GM18505 (cell line): Measurements from ENCODE around the gene DPP3.
"Not testable (repeated sequence)": the region's sequence is repeated elsewhere in the genome, so short reads cannot be mapped to it uniquely, and the experiment has no call there.

ENCODE experiments used
- ATAC-seq: cut with Tn5 transposase; IDR thresholded peaks from one replicate; pipeline ENCODE4 v1.9.1; 2021; ENCODE audit not compliant: unreplicated experiment
- POLR2A ChIP-seq: IDR thresholded peaks from 4 replicates; pipeline ENCODE4 v1.6.1; 2011; ENCODE audit warnings: borderline replicate concordance; ENCODE audit not compliant: insufficient read depth, insufficient read length; ENCODE audit errors: extremely low read depth

The DPP3 gene

GRCh38 chr11:66510990-66511339, 30.7 kb downstream of the DPP3 start:
- TF ChIP-seq POLR2A: no peak
- ATAC-seq: no peak

DNA sequence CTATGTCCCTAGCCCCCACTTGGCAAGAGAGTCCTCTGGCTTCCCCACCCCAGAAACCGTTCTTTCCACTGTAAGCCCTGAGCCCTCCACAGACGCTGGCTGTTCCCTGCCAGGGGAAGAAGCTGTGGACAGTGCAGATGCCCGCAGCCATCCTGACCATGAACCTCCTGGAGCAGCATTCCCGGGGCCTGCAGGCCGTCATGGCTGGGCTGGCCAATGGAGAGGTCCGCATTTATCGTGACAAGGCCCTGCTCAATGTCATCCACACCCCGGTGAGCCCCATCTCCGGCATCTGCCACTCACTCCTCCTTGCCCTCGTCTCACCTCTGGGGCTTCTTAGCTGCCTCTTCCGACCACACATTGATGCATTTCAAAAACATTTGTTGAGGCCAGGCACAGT, 43.4 kb downstream of the DPP3 start:
- TF ChIP-seq POLR2A: no peak
- ATAC-seq: no peak

- no peak for TF ChIP-seq POLR2A
- no peak for ATAC-seq
These were observed 44.2 kb downstream of the DPP3 start for GRCh38 chr11:66524304-66525040.

DNA sequence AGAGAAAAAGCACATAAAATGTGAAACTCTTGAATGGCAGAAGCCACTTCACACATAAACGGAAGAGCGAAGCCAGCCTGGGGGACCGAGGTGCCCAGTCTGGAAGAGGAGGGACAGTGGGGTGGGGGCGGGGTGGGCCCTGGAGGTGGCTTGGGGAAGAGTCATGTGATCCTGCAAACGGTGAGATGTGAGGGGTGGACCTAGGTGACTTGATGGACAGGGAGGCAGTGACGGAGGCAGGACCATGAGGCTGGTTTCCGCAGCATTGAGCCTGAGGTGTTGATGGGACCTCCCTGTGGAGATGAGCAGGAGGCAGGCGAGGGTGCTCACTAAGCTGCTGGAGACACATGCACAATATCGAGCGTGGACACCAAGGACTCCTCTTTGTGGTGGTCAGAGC, 48.8 kb downstream of the DPP3 start:
- ATAC-seq: no peak
- TF ChIP-seq POLR2A: no peak

DNA sequence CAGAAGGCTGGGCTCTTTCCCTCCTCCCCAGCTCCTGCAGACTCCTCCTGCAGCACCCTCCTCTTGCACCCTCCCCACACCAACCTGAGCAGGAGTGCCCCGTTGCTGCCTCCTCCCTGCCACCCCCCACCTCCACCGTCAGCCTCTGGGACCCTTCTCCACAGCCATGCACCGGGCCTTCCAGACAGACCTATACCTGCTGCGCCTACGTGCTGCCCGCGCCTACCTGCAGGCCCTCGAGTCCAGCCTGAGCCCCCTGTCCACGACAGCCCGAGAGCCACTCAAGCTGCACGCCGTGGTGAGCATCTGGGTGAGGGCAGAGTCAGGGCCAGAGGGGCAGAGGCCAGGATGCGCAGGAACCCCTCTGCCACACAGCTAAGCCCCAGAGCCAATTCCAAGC, 49.4 kb downstream of the DPP3 start:
- TF ChIP-seq POLR2A: no peak

DNA sequence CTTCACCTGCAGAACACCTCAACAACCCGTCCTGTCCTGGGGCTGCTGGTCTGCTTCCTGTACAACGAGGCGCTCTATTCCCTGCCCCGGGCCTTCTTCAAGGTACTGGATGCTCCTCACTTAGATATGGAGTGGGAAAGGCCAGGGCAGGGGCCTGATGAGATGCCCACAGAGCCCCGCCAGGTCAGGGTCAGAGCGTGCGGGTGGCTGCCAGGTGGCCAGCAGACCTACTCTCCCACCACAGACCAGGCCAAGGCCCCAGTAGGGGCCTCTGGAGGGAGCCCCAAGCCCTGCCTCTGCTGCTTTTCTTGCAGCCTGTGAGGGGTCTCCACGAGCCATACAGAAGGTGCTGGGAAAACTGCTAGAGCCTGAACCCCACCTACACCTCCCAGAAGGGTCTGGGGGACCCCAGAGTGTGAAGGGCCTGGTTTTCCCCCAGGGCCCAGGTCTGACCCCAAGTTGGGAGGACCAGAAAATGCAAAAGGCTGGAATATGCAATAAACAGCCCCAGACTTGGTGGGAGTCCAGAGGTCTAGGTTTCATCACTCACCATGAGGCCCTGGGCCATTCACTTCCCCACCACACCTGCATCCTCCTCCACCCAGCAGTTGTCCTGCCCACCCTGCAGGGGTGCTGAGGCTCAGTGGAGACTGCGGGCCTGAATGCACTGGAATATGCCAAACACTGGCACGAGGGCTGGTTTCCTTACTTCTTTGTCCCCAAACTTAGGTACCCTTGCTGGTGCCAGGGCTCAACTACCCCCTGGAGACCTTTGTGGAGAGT, 50.9 kb downstream of the DPP3 start:
- no peak for TF ChIP-seq POLR2A
- ATAC-seq: no peak

More for the DNA sequence above, 49.4 kb downstream of the DPP3 start:
- no peak for ATAC-seq

GRCh38 chr11:66531841-66532240, 51.6 kb downstream of the DPP3 start:
- TF ChIP-seq POLR2A: no peak
- no peak for ATAC-seq

GRCh38 chr11:66532784-66533183, 52.5 kb downstream of the DPP3 start:
- TF ChIP-seq POLR2A: no peak
- ATAC-seq: no peak

DNA sequence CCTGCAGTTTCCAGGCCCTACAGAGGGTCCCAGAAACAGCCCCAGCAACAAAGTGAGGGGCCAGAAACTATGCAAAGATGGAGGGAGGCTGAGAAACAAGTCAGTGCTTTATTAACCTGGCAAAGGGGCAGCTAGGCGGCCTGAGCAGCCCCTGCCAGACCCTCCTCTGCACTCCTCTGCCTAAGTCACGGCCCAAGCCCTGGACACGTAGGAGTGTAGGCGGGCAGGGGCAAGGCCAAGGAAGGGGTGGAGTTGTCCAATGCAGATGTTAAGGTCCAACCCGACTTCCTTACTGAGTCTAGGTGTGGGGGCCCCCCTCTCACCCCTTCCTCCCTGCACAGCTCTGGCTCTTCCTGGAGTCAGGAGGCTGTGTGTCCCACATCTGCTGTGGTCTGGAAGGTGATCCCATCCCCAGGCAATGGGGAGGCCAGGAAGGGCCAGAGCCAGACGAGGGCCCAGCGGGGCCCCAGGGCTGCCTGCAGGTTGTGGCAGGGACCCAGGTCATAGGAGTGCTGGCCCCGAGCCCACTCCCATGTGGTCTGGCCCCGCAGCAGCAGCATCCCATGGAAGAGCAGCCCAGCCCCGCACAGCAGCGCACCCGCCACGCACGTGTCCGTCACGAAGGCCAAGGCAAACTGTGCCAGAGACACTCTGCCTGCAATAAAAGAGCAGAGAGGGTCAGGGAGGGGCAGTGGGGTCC, 59.1 kb downstream of the DPP3 start:
- no peak for TF ChIP-seq POLR2A
- no peak for ATAC-seq

DNA sequence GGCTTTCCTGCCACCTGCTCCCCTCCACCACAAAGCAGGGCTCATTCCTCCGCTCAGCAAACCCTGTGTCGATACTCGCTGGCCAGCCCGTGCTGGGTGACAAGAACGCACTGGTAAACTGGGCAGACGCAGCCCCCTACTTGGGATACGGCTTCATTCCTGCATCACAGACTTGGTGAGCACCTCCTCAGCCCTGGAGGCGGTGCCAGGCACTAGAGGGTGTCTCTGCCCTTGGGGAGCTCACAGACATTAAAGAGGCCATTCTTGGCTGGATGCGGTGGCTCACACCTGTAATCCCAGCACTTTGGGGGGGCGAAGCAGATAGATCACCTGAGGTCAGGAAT, 59.6 kb downstream of the DPP3 start:
- ATAC-seq: no peak
- TF ChIP-seq POLR2A: no peak

DNA sequence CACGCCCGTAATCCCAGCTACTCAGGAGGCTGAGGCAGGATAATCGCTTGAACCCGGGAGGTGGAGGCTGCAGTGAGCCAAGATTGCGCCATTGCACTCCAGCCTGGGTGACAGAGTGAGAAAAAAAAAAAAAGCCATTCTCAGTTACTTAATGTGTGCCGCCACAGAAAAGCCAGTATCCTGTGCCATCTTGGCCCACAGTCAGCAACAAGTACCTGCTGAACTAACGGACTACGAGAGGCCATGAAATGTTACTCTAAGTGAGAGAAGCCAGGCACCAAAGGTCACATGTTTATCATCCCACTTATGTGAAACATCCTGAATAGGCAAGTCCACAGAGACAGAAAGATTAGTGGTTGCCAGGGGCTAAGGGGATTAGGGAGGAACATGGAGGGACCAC, 60.4 kb downstream of the DPP3 start:
- ATAC-seq: not testable (repeated sequence)

GRCh38 chr11:66541892-66542291, 61.7 kb downstream of the DPP3 start:
- no peak for TF ChIP-seq POLR2A
- ATAC-seq: no peak

DNA sequence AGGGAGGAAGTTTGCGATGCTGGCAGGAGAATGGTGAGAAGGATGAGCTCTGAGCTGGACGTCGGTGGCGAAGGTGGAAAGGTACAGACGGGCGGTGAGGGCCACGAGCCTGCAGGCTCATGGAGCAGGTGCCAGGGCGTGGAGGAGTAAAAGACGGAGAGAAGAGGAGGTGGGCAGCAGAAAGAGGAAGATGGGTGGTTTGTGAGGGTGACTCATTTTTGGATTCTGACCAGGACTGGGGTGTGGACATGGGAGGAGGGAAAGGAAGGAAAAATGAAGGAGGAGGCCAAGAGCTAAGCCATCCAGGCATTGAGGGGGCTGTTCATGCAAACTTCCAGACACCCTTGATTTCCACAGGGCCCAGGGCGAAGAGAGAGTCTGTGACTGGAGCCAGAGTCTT, 62.1 kb downstream of the DPP3 start:
- TF ChIP-seq POLR2A: no peak
- no peak for ATAC-seq
